H1 (cell line): ENCODE measurements around the gene ACTN4.

Experiments
- CTCF ChIP-seq, 3 experiments: IDR thresholded peaks; 1 replicate in 2 of 3; 2 replicates in 1 of 3; pipeline versions ENCODE4 v1.5.1 to v1.6.1; 2011; ENCODE audit warnings: low read length in 3 of 3, mild to moderate bottlenecking in 3 of 3, inconsistent platforms in 2 of 3, low read depth in 1 of 3, moderate library complexity in 1 of 3; ENCODE audit not compliant: insufficient read depth in 1 of 3; ENCODE audit errors: control extremely low read depth in 1 of 3
- NRF1 ChIP-seq: IDR thresholded peaks from 2 replicates; pipeline ENCODE4 v1.6.1; 2011; ENCODE audit warnings: mild to moderate bottlenecking, low read depth, low read length, improper control_type of control experiment
- POLR2A ChIP-seq, 2 experiments: IDR thresholded peaks; 1 replicate in 1 of 2; 2 replicates in 1 of 2; pipeline ENCODE4 v1.6.1; 2011; ENCODE audit warnings: low read depth in 2 of 2, low read length in 2 of 2, mild to moderate bottlenecking in 2 of 2; ENCODE audit errors: control extremely low read depth in 1 of 2

GRCh38 chr19:38617283-38617763, 30.1 kb upstream of the ACTN4 start:
- TF ChIP-seq CTCF (IDR thresholded peaks at IDR 0.05; ENCODE audit: control extremely low read depth in 1 of 3, insufficient read depth in 1 of 3, low read depth in 1 of 3, low read length in 3 of 3) (no peak), NRF1 (no peak), POLR2A (IDR thresholded peaks at IDR 0.05; ENCODE audit: control extremely low read depth in 1 of 2, low read depth in 2 of 2, low read length in 2 of 2) (no peak)
